Nucleus accumbens (tissue), 56 donors: ENCODE data around the gene CNOT2.

ENCODE experiments used
- DNase-seq, 56 donors: peaks; one replicate each; lab custom pipeline; 2025; lab: John Stamatoyannopoulos, UW

Gene CNOT2

GRCh38 chr12:70242695-70243509 is at the start of gene CNOT2:
CNOT2 (plus strand) TSS chr12:70243433; CDS start chr12:70278227, 34,794 bp downstream.
- peak; percentile 9 to 92 (median 82) for DNase-seq

- no peak for DNase-seq
Observed at GRCh38 chr12:70194076-70194475, 49.2 kb upstream of the CNOT2 start.

GRCh38 chr12:70196811-70197281 is 46.4 kb upstream of the CNOT2 start:
- peak in 1 of 56 donors; percentile 2 for DNase-seq

GRCh38 chr12:70197345-70197744 is 45.9 kb upstream of the CNOT2 start:
- DNase-seq = no peak

GRCh38 chr12:70213707-70214106 is 29.5 kb upstream of the CNOT2 start:
- DNase-seq = no peak

- DNase-seq = no peak
Observed at GRCh38 chr12:70214972-70215617, 28.1 kb upstream of the CNOT2 start.

GRCh38 chr12:70217416-70217815 is 25.8 kb upstream of the CNOT2 start:
- no peak for DNase-seq

- no peak for DNase-seq
Observed at GRCh38 chr12:70221626-70222025, 21.6 kb upstream of the CNOT2 start.

- DNase-seq = no peak
Observed at GRCh38 chr12:70227911-70228310, 15.3 kb upstream of the CNOT2 start.

- no peak for DNase-seq
Observed at GRCh38 chr12:70230934-70231606, 12.2 kb upstream of the CNOT2 start.

GRCh38 chr12:70236990-70237389 is 6.2 kb upstream of the CNOT2 start:
- DNase-seq = no peak

- no peak for DNase-seq
Observed at GRCh38 chr12:70240673-70241072, 2.6 kb upstream of the CNOT2 start.

GRCh38 chr12:70241845-70242244 is 1.4 kb upstream of the CNOT2 start:
- no peak for DNase-seq

GRCh38 chr12:70243510-70244371 is 508 bp downstream of the CNOT2 start:
- peak in 51 of 56 donors; percentile 25 to 91 (median 78) for DNase-seq

GRCh38 chr12:70244409-70244808 is 1.2 kb downstream of the CNOT2 start:
- DNase-seq = no peak

- DNase-seq = no peak
Observed at GRCh38 chr12:70245458-70245857, 2.2 kb downstream of the CNOT2 start.

GRCh38 chr12:70246580-70246979 is 3.3 kb downstream of the CNOT2 start:
- no peak for DNase-seq

GRCh38 chr12:70247653-70248199 is 4.5 kb downstream of the CNOT2 start:
- DNase-seq = no peak

- DNase-seq = no peak
Observed at GRCh38 chr12:70248876-70249275, 5.6 kb downstream of the CNOT2 start.

- no peak for DNase-seq
Observed at GRCh38 chr12:70249903-70250302, 6.7 kb downstream of the CNOT2 start.
